D721Med (cell line): ENCODE data around the gene PEF1.

ENCODE experiments used
- DNase-seq: peaks from one replicate; pipeline ENCODE4 v3.0.0; 2011; ENCODE audit warnings: low spot score; ENCODE audit not compliant: insufficient read length
- FAIRE-seq: peaks from 2 replicates; lab custom pipeline; 2011; peaks lifted over from hg19 to GRCh38; lab: Jason Lieb, UNC
- TF ChIP-seq, protein P1 (sequence below): IDR thresholded peaks from 2 replicates; pipeline ENCODE4 v1.5.1; 2012; ENCODE audit warnings: mild to moderate bottlenecking, control low read depth; ENCODE audit not compliant: insufficient read depth; ENCODE audit errors: missing control alignments

The PEF1 gene

GRCh38 chr1:31662463-31662862 lies 17.8 kb upstream of the PEF1 start:
- TF ChIP-seq, protein P1, sequence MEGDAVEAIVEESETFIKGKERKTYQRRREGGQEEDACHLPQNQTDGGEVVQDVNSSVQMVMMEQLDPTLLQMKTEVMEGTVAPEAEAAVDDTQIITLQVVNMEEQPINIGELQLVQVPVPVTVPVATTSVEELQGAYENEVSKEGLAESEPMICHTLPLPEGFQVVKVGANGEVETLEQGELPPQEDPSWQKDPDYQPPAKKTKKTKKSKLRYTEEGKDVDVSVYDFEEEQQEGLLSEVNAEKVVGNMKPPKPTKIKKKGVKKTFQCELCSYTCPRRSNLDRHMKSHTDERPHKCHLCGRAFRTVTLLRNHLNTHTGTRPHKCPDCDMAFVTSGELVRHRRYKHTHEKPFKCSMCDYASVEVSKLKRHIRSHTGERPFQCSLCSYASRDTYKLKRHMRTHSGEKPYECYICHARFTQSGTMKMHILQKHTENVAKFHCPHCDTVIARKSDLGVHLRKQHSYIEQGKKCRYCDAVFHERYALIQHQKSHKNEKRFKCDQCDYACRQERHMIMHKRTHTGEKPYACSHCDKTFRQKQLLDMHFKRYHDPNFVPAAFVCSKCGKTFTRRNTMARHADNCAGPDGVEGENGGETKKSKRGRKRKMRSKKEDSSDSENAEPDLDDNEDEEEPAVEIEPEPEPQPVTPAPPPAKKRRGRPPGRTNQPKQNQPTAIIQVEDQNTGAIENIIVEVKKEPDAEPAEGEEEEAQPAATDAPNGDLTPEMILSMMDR: no peak
- DNase-seq (no peak), FAIRE-seq (no peak)

- no peak for FAIRE-seq
- TF ChIP-seq, protein P1: no peak
Observed at GRCh38 chr1:31661856-31662255, 17.2 kb upstream of the PEF1 start.

GRCh38 chr1:31660871-31661455 lies 16.3 kb upstream of the PEF1 start:
- no peak for FAIRE-seq
- TF ChIP-seq, protein P1: no peak
- DNase-seq: no peak

More at GRCh38 chr1:31661856-31662255, 17.2 kb upstream of the PEF1 start:
- DNase-seq: no peak

DNA sequence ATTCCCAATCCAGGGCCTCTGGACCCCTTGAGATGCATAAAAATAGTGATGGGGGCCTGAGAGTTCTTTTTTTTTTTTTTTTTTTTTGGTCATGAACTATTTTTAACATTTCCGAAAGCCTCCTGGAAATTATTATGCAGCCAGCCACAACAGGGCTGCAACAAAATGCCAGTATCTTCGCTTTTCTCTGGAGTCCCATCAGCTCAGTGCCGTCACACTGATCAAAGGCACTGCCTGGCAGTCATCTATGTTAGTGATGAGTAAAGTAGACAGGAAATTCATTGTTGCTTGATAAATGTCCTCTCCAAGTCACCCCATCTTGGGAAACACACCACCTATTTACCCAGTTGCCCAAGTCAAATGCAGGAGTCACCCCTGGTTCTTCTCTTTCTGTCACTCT lies 15.2 kb upstream of the PEF1 start:
- FAIRE-seq: no peak
- no peak for DNase-seq
- TF ChIP-seq, protein P1: no peak

DNA sequence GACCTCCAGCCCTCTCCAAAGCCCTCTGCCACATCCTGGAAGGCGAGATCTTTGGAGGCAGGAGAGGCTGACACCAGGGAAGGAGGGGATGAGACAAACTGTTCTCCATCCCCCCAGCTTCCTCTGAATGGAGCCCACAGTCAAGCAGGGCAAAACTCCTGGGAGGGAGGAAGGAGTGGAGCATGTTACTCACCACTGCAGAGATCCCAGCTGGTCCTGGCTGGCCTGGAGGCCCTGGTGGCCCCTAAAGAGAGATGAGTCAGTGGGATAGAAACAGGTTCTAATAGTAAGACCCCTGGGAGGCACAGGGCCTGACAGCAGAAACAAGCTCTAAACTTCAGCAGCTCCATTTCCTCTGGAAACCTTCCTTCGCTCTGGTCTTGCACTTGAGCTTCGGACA lies 14.0 kb upstream of the PEF1 start:
- DNase-seq: no peak
- TF ChIP-seq, protein P1: no peak

DNA sequence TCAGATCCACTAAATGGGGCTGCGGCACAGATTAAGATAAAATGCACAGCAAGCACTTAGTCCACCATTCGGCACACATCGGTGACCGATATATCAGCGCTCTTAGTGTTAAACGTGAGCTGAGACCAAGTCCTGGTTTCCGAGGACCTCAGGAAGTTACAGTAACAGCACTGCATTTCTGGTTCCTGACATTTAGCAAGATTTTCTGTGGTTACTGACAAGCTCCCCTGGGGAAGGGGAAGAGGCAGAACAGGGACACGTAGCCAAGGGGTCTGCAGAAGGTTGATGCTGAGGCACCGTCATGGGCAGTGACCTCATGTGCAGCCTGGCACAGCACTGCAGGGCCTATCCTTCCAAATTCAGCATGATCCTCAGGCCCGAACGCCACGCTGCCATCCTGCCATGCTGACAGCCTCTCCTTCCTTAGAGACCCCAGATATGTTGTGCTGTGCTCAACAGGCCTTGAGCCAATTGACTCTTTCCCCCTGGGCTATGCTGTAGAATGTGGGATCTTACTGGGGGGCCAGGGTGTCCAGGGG lies 13.4 kb upstream of the PEF1 start:
- TF ChIP-seq, protein P1: no peak
- DNase-seq: no peak

More for the DNA sequence above, 14.0 kb upstream of the PEF1 start:
- no peak for FAIRE-seq

More for the DNA sequence above, 13.4 kb upstream of the PEF1 start:
- no peak for FAIRE-seq
